ENCODE data around the gene RALGAPB. TPM values are rescaled to one million over a fixed set of nuclear protein-coding genes. Genes with fewer than 3 reads are reported as not detected.
A peak's percentile ranks its signal among the peaks of the same experiment; 100 is the strongest.

RALGAPB gene
- total RNA-seq, 1 experiment from 2014 or later: 36.7 TPM

DNA sequence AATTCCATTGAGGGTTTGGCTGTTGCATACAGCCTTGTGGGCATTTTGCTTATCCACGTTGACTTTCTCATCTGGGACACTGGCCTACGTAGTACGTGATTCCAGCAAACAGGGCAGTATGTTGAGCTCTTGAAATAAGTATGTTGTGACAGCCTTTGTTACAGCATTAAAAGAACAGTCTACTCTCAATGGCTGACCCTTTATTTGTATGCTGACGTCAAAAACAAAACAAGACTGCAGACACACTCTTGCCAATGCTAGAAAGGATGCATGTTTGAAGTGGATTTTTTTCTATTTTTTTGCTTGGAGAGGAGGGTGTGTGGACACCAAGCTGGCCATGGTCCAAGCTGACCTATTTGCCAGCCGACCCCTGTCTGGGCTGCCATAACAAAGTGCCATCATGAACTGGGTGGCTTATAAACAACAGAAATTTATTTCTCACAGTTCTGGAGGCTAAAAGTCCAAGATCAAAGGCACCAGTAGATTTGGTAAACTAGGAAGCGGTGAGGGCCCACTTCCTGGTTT, 26.7 kb upstream of the RALGAPB start:
- DNase-seq (ENCODE audit: low spot score) (no peak), ATAC-seq (no peak)
- no peak for TF ChIP-seq TCF7 (CRISPR knock-in tag; IDR thresholded peaks at IDR 0.05; ENCODE audit: low read depth)
- TF ChIP-seq NFE2L1 (CRISPR knock-in tag; IDR thresholded peaks at IDR 0.05): no peak
- POLR2A ChIA-PET: interaction anchor here (0.9 to 2.8 kb wide), 5 partner anchors 8 to 38 kb away, joined by 3 to 21 read pairs (median 8); partner anchors contain the start of genes RALGAPB and SNHG17
- peaks cover 16% of the 10 kb centered on the region for H3K4me1 Mint-ChIP-seq
- no peak overlapping the region for H3K27ac Mint-ChIP-seq
- CTCF ChIA-PET: interaction anchor here (0.6 to 2.8 kb wide), 15 partner anchors 8 to 498 kb away, joined by 3 to 65 read pairs (median 4); partner anchors contain the start of genes RALGAPB and SNHG17
- no peaks in the 10 kb centered on the region for H3K27me3 Mint-ChIP-seq (ENCODE audit: low read depth)
- peaks cover 19% of the 10 kb centered on the region for H3K36me3 Mint-ChIP-seq
- peak overlapping the region; percentile 78 for H3K4me3 Mint-ChIP-seq
- no peaks in the 10 kb centered on the region for H3K9me3 Mint-ChIP-seq

DNA sequence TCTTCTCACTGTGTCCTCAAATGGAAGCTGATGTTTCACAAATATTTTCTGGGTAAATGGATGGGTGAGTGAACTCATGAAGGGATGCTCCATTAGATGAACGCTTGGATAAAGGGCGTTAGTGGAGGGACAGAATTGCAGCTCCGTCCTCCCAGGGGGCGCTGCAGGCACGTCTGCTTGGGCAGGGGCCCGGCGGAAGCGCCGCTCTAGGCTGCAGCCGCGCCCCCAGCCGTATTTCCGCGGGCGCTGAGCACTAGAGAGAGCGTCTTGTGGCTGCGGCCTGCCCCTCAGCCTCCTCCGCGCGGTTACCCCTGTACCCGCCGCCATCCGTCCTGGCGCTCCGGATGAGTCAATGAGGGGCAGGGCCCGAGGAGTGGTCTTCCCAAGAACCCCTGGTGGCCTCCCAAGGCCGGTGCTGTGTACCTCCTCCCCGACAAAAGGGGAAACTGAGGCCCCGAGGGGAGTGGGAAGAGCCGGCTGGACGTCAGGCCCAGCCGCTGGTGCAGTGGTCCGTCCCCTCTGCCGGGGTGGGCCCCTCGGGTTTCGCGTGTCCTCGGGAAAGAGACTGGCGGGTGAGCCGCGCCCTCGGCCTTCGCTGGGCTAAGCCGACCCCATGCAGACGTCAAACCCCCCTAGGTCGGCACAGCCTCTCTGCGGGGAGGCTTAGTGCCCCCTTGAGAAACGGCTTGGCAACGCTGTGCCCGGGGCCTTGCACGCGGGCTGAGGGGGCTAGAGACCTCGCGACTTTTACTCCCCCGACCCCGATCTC, 26.0 kb upstream of the RALGAPB start:
- Mint-ChIP-seq H3K9me3 (no peaks in the 10 kb centered on the region), H3K27me3 (ENCODE audit: low read depth) (no peaks in the 10 kb centered on the region), H3K36me3 (peaks cover 20% of the 10 kb centered on the region), H3K4me3 (peak overlapping the region; percentile 78), H3K4me1 (peaks cover 15% of the 10 kb centered on the region), H3K27ac (no peak overlapping the region)
- POLR2A ChIA-PET: interaction anchor here (0.9 to 2.8 kb wide), 5 partner anchors 9 to 38 kb away, joined by 3 to 21 read pairs (median 8); partner anchors contain the start of genes RALGAPB and SNHG17
- CTCF ChIA-PET: interaction anchor here (0.6 to 2.8 kb wide), 15 partner anchors 9 to 498 kb away, joined by 3 to 65 read pairs (median 4); partner anchors contain the start of genes RALGAPB and SNHG17
- ATAC-seq (peak; percentile 95), DNase-seq (ENCODE audit: low spot score) (peak; percentile 94)
- TF ChIP-seq, protein P1, sequence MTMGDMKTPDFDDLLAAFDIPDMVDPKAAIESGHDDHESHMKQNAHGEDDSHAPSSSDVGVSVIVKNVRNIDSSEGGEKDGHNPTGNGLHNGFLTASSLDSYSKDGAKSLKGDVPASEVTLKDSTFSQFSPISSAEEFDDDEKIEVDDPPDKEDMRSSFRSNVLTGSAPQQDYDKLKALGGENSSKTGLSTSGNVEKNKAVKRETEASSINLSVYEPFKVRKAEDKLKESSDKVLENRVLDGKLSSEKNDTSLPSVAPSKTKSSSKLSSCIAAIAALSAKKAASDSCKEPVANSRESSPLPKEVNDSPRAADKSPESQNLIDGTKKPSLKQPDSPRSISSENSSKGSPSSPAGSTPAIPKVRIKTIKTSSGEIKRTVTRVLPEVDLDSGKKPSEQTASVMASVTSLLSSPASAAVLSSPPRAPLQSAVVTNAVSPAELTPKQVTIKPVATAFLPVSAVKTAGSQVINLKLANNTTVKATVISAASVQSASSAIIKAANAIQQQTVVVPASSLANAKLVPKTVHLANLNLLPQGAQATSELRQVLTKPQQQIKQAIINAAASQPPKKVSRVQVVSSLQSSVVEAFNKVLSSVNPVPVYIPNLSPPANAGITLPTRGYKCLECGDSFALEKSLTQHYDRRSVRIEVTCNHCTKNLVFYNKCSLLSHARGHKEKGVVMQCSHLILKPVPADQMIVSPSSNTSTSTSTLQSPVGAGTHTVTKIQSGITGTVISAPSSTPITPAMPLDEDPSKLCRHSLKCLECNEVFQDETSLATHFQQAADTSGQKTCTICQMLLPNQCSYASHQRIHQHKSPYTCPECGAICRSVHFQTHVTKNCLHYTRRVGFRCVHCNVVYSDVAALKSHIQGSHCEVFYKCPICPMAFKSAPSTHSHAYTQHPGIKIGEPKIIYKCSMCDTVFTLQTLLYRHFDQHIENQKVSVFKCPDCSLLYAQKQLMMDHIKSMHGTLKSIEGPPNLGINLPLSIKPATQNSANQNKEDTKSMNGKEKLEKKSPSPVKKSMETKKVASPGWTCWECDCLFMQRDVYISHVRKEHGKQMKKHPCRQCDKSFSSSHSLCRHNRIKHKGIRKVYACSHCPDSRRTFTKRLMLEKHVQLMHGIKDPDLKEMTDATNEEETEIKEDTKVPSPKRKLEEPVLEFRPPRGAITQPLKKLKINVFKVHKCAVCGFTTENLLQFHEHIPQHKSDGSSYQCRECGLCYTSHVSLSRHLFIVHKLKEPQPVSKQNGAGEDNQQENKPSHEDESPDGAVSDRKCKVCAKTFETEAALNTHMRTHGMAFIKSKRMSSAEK (CRISPR knock-in tag; IDR thresholded peaks at IDR 0.05; ENCODE audit: borderline replicate concordance): no peak
- peak; percentile 95 for TF ChIP-seq GABPB1 (CRISPR knock-in tag; IDR thresholded peaks at IDR 0.05)
- peak; percentile 87 for TF ChIP-seq HMGXB4 (CRISPR knock-in tag; IDR thresholded peaks at IDR 0.05)
- TF ChIP-seq, protein P2, sequence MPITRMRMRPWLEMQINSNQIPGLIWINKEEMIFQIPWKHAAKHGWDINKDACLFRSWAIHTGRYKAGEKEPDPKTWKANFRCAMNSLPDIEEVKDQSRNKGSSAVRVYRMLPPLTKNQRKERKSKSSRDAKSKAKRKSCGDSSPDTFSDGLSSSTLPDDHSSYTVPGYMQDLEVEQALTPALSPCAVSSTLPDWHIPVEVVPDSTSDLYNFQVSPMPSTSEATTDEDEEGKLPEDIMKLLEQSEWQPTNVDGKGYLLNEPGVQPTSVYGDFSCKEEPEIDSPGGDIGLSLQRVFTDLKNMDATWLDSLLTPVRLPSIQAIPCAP (CRISPR knock-in tag; IDR thresholded peaks at IDR 0.05): peak; percentile 74; the same call in 1 of the 2 replicates
- peak; percentile 16; the same call in 1 of the 2 replicates for TF ChIP-seq TEAD4 (CRISPR knock-in tag; IDR thresholded peaks at IDR 0.05)
- TF ChIP-seq, protein P3, sequence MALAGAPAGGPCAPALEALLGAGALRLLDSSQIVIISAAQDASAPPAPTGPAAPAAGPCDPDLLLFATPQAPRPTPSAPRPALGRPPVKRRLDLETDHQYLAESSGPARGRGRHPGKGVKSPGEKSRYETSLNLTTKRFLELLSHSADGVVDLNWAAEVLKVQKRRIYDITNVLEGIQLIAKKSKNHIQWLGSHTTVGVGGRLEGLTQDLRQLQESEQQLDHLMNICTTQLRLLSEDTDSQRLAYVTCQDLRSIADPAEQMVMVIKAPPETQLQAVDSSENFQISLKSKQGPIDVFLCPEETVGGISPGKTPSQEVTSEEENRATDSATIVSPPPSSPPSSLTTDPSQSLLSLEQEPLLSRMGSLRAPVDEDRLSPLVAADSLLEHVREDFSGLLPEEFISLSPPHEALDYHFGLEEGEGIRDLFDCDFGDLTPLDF (CRISPR knock-in tag; IDR thresholded peaks at IDR 0.05): no peak
- TF ChIP-seq TEAD1 (CRISPR knock-in tag; IDR thresholded peaks at IDR 0.05): 0 out of 2 replicates have a peak, but pooled peaks have one; percentile 67
- TF ChIP-seq SMAD3 (CRISPR knock-in tag; IDR thresholded peaks at IDR 0.05; ENCODE audit: borderline replicate concordance): 0 out of 2 replicates have a peak, but pooled peaks have one; percentile 68
- peak; percentile 83; the same call in 1 of the 2 replicates for TF ChIP-seq ZNF232 (CRISPR knock-in tag; IDR thresholded peaks at IDR 0.05)
- TF ChIP-seq, protein P4, sequence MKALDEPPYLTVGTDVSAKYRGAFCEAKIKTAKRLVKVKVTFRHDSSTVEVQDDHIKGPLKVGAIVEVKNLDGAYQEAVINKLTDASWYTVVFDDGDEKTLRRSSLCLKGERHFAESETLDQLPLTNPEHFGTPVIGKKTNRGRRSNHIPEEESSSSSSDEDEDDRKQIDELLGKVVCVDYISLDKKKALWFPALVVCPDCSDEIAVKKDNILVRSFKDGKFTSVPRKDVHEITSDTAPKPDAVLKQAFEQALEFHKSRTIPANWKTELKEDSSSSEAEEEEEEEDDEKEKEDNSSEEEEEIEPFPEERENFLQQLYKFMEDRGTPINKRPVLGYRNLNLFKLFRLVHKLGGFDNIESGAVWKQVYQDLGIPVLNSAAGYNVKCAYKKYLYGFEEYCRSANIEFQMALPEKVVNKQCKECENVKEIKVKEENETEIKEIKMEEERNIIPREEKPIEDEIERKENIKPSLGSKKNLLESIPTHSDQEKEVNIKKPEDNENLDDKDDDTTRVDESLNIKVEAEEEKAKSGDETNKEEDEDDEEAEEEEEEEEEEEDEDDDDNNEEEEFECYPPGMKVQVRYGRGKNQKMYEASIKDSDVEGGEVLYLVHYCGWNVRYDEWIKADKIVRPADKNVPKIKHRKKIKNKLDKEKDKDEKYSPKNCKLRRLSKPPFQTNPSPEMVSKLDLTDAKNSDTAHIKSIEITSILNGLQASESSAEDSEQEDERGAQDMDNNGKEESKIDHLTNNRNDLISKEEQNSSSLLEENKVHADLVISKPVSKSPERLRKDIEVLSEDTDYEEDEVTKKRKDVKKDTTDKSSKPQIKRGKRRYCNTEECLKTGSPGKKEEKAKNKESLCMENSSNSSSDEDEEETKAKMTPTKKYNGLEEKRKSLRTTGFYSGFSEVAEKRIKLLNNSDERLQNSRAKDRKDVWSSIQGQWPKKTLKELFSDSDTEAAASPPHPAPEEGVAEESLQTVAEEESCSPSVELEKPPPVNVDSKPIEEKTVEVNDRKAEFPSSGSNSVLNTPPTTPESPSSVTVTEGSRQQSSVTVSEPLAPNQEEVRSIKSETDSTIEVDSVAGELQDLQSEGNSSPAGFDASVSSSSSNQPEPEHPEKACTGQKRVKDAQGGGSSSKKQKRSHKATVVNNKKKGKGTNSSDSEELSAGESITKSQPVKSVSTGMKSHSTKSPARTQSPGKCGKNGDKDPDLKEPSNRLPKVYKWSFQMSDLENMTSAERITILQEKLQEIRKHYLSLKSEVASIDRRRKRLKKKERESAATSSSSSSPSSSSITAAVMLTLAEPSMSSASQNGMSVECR (CRISPR knock-in tag; IDR thresholded peaks at IDR 0.05; ENCODE audit: borderline replicate concordance): peak; percentile 94
- TF ChIP-seq ETV6 (CRISPR knock-in tag; IDR thresholded peaks at IDR 0.05): peak; percentile 94
- TF ChIP-seq FOXP1 (CRISPR knock-in tag; IDR thresholded peaks at IDR 0.05; ENCODE audit: borderline replicate concordance): peak; percentile 65
- TF ChIP-seq NR1H2 (CRISPR knock-in tag; IDR thresholded peaks at IDR 0.05): no peak
- peak; percentile 89 for TF ChIP-seq MAX (CRISPR knock-in tag; IDR thresholded peaks at IDR 0.05)
